ENCODE data around the gene PCLO. TPM values are rescaled to one million over a fixed set of nuclear protein-coding genes. Genes with fewer than 3 reads are reported as not detected.

Gene PCLO
- total and polyA plus RNA-seq, 4 donors: 0.04 to 1.1 (median 0.48) TPM

GRCh38 chr7:83014546-83014945 is 148.1 kb downstream of the PCLO start:
- DNase-seq (ENCODE audit: low spot score): no peak
- Histone ChIP-seq H3K9ac (ENCODE audit: low read depth in 1 of 2, low read length in 2 of 2) (no peak overlapping the region), H3K4me3 (ENCODE audit: low read depth in 1 of 3, low read length in 3 of 3) (no peak overlapping the region), H3K27ac (ENCODE audit: low read depth in 1 of 2, low read length in 2 of 2) (no peak overlapping the region), H3K4me1 (ENCODE audit: control insufficient read depth in 4 of 4, insufficient read depth in 4 of 4, low read length in 3 of 4) (no peaks in the 10 kb centered on the region), H3K36me3 (ENCODE audit: control insufficient read depth in 4 of 4, insufficient read depth in 3 of 4, low read depth in 1 of 4, low read length in 3 of 4) (no peaks in the 10 kb centered on the region), H3K27me3 (ENCODE audit: control insufficient read depth in 4 of 4, insufficient read depth in 4 of 4, low read length in 3 of 4) (no peaks in the 10 kb centered on the region), H3K9me3 (ENCODE audit: control insufficient read depth in 4 of 4, low read length in 3 of 4) (no peaks in the 10 kb centered on the region)
- no peak for TF ChIP-seq TAF1 (conservative IDR thresholded peaks at IDR 0.05)
- TF ChIP-seq FOXA1 (IDR thresholded peaks at IDR 0.05): no peak
- no peak for TF ChIP-seq YY1 (IDR thresholded peaks at IDR 0.05)
- 85% methylated on average over 1 of the region's 1 CpG for WGBS

- H3K27ac ChIP-seq (ENCODE audit: low read depth in 1 of 2, low read length in 2 of 2): no peak overlapping the region
- no peak for DNase-seq (ENCODE audit: low spot score)
- H3K27me3 ChIP-seq (ENCODE audit: control insufficient read depth in 4 of 4, insufficient read depth in 4 of 4, low read length in 3 of 4): no peaks in the 10 kb centered on the region
- no peak overlapping the region for H3K9ac ChIP-seq (ENCODE audit: low read depth in 1 of 2, low read length in 2 of 2)
- no peaks in the 10 kb centered on the region for H3K9me3 ChIP-seq (ENCODE audit: control insufficient read depth in 4 of 4, low read length in 3 of 4)
- H3K4me1 ChIP-seq (ENCODE audit: control insufficient read depth in 4 of 4, insufficient read depth in 4 of 4, low read length in 3 of 4): no peaks in the 10 kb centered on the region
- 84% methylated on average over 1 of the region's 1 CpG for WGBS
- no peak for TF ChIP-seq EGR1 (IDR thresholded peaks at IDR 0.05; ENCODE audit: low read depth in 2 of 2)
- no peak overlapping the region for H3K4me3 ChIP-seq (ENCODE audit: low read depth in 1 of 3, low read length in 3 of 3)
- no peaks in the 10 kb centered on the region for H3K36me3 ChIP-seq (ENCODE audit: control insufficient read depth in 4 of 4, insufficient read depth in 3 of 4, low read depth in 1 of 4, low read length in 3 of 4)
Measured at GRCh38 chr7:83011954-83012353, 150.7 kb downstream of the PCLO start.

GRCh38 chr7:83005410-83005809 is 157.3 kb downstream of the PCLO start:
- Histone ChIP-seq H3K9ac (ENCODE audit: low read depth in 1 of 2, low read length in 2 of 2) (no peak overlapping the region), H3K27ac (ENCODE audit: low read depth in 1 of 2, low read length in 2 of 2) (no peak overlapping the region), H3K9me3 (ENCODE audit: control insufficient read depth in 4 of 4, low read length in 3 of 4) (no peaks in the 10 kb centered on the region), H3K4me1 (ENCODE audit: control insufficient read depth in 4 of 4, insufficient read depth in 4 of 4, low read length in 3 of 4) (no peaks in the 10 kb centered on the region), H3K27me3 (ENCODE audit: control insufficient read depth in 4 of 4, insufficient read depth in 4 of 4, low read length in 3 of 4) (no peaks in the 10 kb centered on the region), H3K4me3 (ENCODE audit: low read depth in 1 of 3, low read length in 3 of 3) (no peak overlapping the region), H3K36me3 (ENCODE audit: control insufficient read depth in 4 of 4, insufficient read depth in 3 of 4, low read depth in 1 of 4, low read length in 3 of 4) (no peaks in the 10 kb centered on the region)
- no peak for TF ChIP-seq NR2F2 (IDR thresholded peaks at IDR 0.05)
- no peak for TF ChIP-seq RAD21 (IDR thresholded peaks at IDR 0.05)
- TF ChIP-seq HNF4G (IDR thresholded peaks at IDR 0.05): no peak
- TF ChIP-seq TAF1 (conservative IDR thresholded peaks at IDR 0.05): no peak
- no peak for TF ChIP-seq REST (IDR thresholded peaks at IDR 0.05)
- TF ChIP-seq FOXA2 (IDR thresholded peaks at IDR 0.05): no peak
- no peak for TF ChIP-seq ATF3 (IDR thresholded peaks at IDR 0.05)
- no peak for TF ChIP-seq FOXA1 (IDR thresholded peaks at IDR 0.05)
- no peak for TF ChIP-seq JUND (IDR thresholded peaks at IDR 0.05)
- no peak for TF ChIP-seq MAX (IDR thresholded peaks at IDR 0.05)
- TF ChIP-seq RXRA (IDR thresholded peaks at IDR 0.05): no peak
- TF ChIP-seq GABPA (IDR thresholded peaks at IDR 0.05 in 1 of 2, conservative IDR thresholded peaks at IDR 0.05 in 1 of 2): no peak
- no peak for TF ChIP-seq YY1 (IDR thresholded peaks at IDR 0.05)
- no peak for TF ChIP-seq HNF4A (conservative IDR thresholded peaks at IDR 0.05)
- TF ChIP-seq EGR1 (IDR thresholded peaks at IDR 0.05; ENCODE audit: low read depth in 2 of 2): no peak
- TF ChIP-seq SP1 (IDR thresholded peaks at IDR 0.05): no peak
- DNase-seq (ENCODE audit: low spot score): no peak
- 10% methylated on average over 1 of the region's 1 CpG for WGBS

Measured in liver (tissue), 9 donors.